Stomach (tissue), 9 donors: ENCODE measurements around the gene PKD2L2. TPM values are rescaled to one million over a fixed set of nuclear protein-coding genes. Genes with fewer than 3 reads are reported as not detected.
"Not testable (repeated sequence)": the region's sequence is repeated elsewhere in the genome, so short reads cannot be mapped to it uniquely, and the experiment has no call there.

Source experiments
- DNase-seq, 2 donors: peaks; one replicate each; pipeline versions ENCODE4 v3.0.0 to v3.0.0-alpha.2; 2013 to 2019
- H3K27ac ChIP-seq, 5 donors: fragments of 200-600 bp in 4 of 5; sonication (generic) in 4 of 5; one replicate each; pipeline ENCODE4 v1.5.1; 2013 to 2019; ENCODE audit warnings: mild to moderate bottlenecking in 1 of 5, moderate library complexity in 1 of 5
- H3K27me3 ChIP-seq, 3 donors: fragments of 200-600 bp; sonication (generic); one replicate each; pipeline ENCODE4 v1.5.1; 2017 to 2019; ENCODE audit warnings: mixed run types in 1 of 3
- H3K36me3 ChIP-seq, 4 donors: fragments of 200-600 bp; sonication (generic); 1 replicate in 3 of 4; 2 replicates in 1 of 4; pipeline ENCODE4 v1.5.1; 2016 to 2019
- H3K4me1 ChIP-seq, 4 donors: fragments of 200-600 bp; sonication (generic); one replicate each; pipeline ENCODE4 v1.5.1; 2016 to 2019
- H3K4me3 ChIP-seq, 4 donors: fragments of 200-600 bp; sonication (generic) in 3 of 4; one replicate each; pipeline ENCODE4 v1.5.1; 2016 to 2019; ENCODE audit warnings: mild to moderate bottlenecking in 1 of 4
- H3K9me3 ChIP-seq, 4 donors: fragments of 200-600 bp; sonication (generic); one replicate each; pipeline ENCODE4 v1.5.1; 2016 to 2019
- CTCF ChIP-seq, 7 experiments: fragments of 450-650 bp in 4 of 7; fragments of 200-600 bp in 3 of 7; sonication (generic) in 3 of 7; IDR thresholded peaks; one replicate each; pipeline ENCODE4 v1.5.1; 2016 to 2019; ENCODE audit warnings: antibody characterized with exemption in 7 of 7, control low read depth in 2 of 7, mild to moderate bottlenecking in 1 of 7
- EP300 ChIP-seq: sonication (generic); formaldehyde crosslinking; IDR thresholded peaks from one replicate; pipeline ENCODE4 v1.6.1; 2017; ENCODE audit warnings: antibody characterized with exemption
- POLR2A ChIP-seq, 4 donors: fragments of 450-650 bp; IDR thresholded peaks; one replicate each; pipeline ENCODE4 v1.6.1; 2016; ENCODE audit warnings: antibody characterized with exemption in 4 of 4, control low read depth in 2 of 4, mild to moderate bottlenecking in 1 of 4, moderate library complexity in 1 of 4
- POLR2AphosphoS5 ChIP-seq, 3 donors: sonication (generic); formaldehyde crosslinking; IDR thresholded peaks; one replicate each; pipeline ENCODE4 v1.6.1; 2016; ENCODE audit warnings: antibody characterized with exemption in 3 of 3
- WGBS, 5 donors: extraction: QIAGEN DNeasy Blood & Tissue Kit in 3 of 5; methylation state at CpG; one replicate each; pipeline versions ENCODE4 v1.1.5 to v1.1.7; 2013 to 2018; 5-methylcytosine and 5-hydroxymethylcytosine counted together
- intact Hi-C: fragments of 100-400 bp; cut with DNase I; formaldehyde crosslinking; loops from one replicate; pipeline ENCODE4 v1.15.1; 2023; ENCODE audit warnings: low total_unique reads
- polyA plus RNA-seq, 3 donors: library from polyadenylated mRNA; stranded (reverse); fragments of 200-250 nt; gene quantifications; one replicate each; pipeline ENCODE4 v1.2.3, GENCODE V29; 2013
- total RNA-seq, 5 donors: library from RNA; depleted of rRNA; stranded (reverse); fragments of >200 nt; gene quantifications; one replicate each; pipeline versions ENCODE4 v1.1.0 to v1.2.3, GENCODE V29; 2014 to 2016
- donor health status: healthy with polysubstance abuse.
- donor health status: Bipolar disorder and iron deficiency.
- donor health status: healthy.

Gene PKD2L2
- total and polyA plus RNA-seq, 8 donors, result not detected

DNA sequence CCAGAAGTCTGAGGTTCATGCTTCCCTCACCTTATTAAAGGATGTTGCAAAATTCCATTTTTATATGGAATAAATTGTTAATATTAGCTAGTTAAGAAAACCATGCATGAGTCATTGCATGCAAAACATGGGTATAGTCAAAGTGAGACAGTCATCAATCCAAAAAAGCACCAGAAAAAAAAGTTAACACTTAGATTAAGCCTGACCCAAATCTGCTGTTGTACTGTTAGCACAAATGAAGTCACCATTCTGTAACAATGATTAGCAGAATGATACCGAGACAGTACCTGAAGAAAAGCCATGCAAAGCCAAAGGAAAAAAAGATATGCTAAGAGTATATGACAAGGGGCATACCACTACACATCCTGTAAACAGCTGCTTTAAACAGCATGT lies 49.5 kb downstream of the PKD2L2 start:
- Histone ChIP-seq H3K9me3 (no peaks in the 10 kb centered on the region), H3K4me1 (peaks cover 0 to 3% (median under 1%) of the 10 kb centered on the region in 4 donors), H3K27ac (no peak overlapping the region), H3K27me3 (no peaks in the 10 kb centered on the region), H3K4me3 (no peak overlapping the region), H3K36me3 (peaks cover 39 to 79% (median 73%) of the 10 kb centered on the region in 4 donors)
- DNase-seq, result no peak
- WGBS, 5 donors, result 73 to 93% (median 86%) methylated on average over 1 of the region's 1 CpG
- no peak for TF ChIP-seq POLR2A (IDR thresholded peaks at IDR 0.05)
- no peak for TF ChIP-seq EP300
- TF ChIP-seq CTCF (IDR thresholded peaks at IDR 0.05), result no peak
- TF ChIP-seq POLR2AphosphoS5 (IDR thresholded peaks at IDR 0.05), result no peak
- intact Hi-C loops, result no loop called here

- intact Hi-C loops, result no loop called here
- Histone ChIP-seq H3K27me3 (no peaks in the 10 kb centered on the region), H3K9me3 (no peaks in the 10 kb centered on the region), H3K4me3 (no peak overlapping the region), H3K27ac (no peak overlapping the region), H3K36me3 (peaks cover 43 to 85% (median 79%) of the 10 kb centered on the region in 4 donors), H3K4me1 (no peaks in the 10 kb centered on the region)
- 80 to 88% (median 81%) methylated on average over 7 of the region's 7 CpGs for WGBS, 5 donors
- no peak for TF ChIP-seq POLR2A (IDR thresholded peaks at IDR 0.05)
- TF ChIP-seq POLR2AphosphoS5 (IDR thresholded peaks at IDR 0.05), result no peak
- no peak for TF ChIP-seq EP300
- no peak for TF ChIP-seq CTCF (IDR thresholded peaks at IDR 0.05)
- DNase-seq, result no peak
These were observed 50.1 kb downstream of the PKD2L2 start for GRCh38 chr5:137939331-137939730.

GRCh38 chr5:137944280-137944679 lies 55.0 kb downstream of the PKD2L2 start:
- intact Hi-C loops, H3K9me3 ChIP-seq, H3K4me1 ChIP-seq, DNase-seq, H3K27ac ChIP-seq, H3K4me3 ChIP-seq, H3K27me3 ChIP-seq: not testable (repeated sequence)
- peaks cover 51 to 100% (median 100%) of the 10 kb centered on the region in 4 donors for H3K36me3 ChIP-seq
- WGBS, 5 donors, result 94 to 100% (median 98%) methylated on average over 4 of the region's 4 CpGs

GRCh38 chr5:137945825-137946224 lies 56.6 kb downstream of the PKD2L2 start:
- intact Hi-C loops, result no loop called here
- no peak for DNase-seq
- TF ChIP-seq POLR2AphosphoS5 (IDR thresholded peaks at IDR 0.05), result no peak
- Histone ChIP-seq H3K27me3 (no peaks in the 10 kb centered on the region), H3K27ac (no peak overlapping the region), H3K36me3 (peaks cover 40 to 100% (median 100%) of the 10 kb centered on the region in 4 donors), H3K4me1 (no peaks in the 10 kb centered on the region), H3K9me3 (no peaks in the 10 kb centered on the region), H3K4me3 (no peak overlapping the region)
- 93 to 100% (median 97%) methylated on average over 1 of the region's 1 CpG for WGBS, 5 donors

- peak in 1 of 2 donors; percentile 87 for DNase-seq
- TF ChIP-seq POLR2AphosphoS5 (IDR thresholded peaks at IDR 0.05) (peak; percentile 15 to 80 (median 66)), POLR2A (IDR thresholded peaks at IDR 0.05) (no peak), CTCF (IDR thresholded peaks at IDR 0.05) (no peak), EP300 (no peak)
- intact Hi-C loops, result no loop called here
- H3K4me3 ChIP-seq, result no peak overlapping the region
- H3K36me3 ChIP-seq, result peaks cover 4 to 83% (median 63%) of the 10 kb centered on the region in 4 donors
- 65 to 78% (median 72%) methylated on average over 9 of the region's 9 CpGs for WGBS, 5 donors
- peaks cover 0 to 27% (median 9%) of the 10 kb centered on the region in 4 donors for H3K4me1 ChIP-seq
- no peaks in the 10 kb centered on the region for H3K27me3 ChIP-seq
- H3K9me3 ChIP-seq, result no peaks in the 10 kb centered on the region
- H3K27ac ChIP-seq, result peak overlapping the region in 4 of 5 donors; percentile 57 to 76 (median 64)
These were observed 65.0 kb downstream of the PKD2L2 start for GRCh38 chr5:137954131-137954879.
